Fibroblast of skin of left biceps (primary cell): ENCODE measurements around the gene CPB1.
"Not testable (repeated sequence)": the region's sequence is repeated elsewhere in the genome, so short reads cannot be mapped to it uniquely, and the experiment has no call there.

ENCODE experiments used
- DNase-seq, 2 experiments: peaks; one replicate each; pipeline ENCODE4 v3.0.0-alpha.2; 2013; ENCODE audit warnings: low read depth in 2 of 2

Gene CPB1

GRCh38 chr3:148827585-148827984 lies at the start of gene CPB1:
Gene CPB1 (plus strand): TSS chr3:148827811. CDS start chr3:148827824, 13 bp downstream.
- DNase-seq: no peak

- no peak for DNase-seq
These were observed 48.7 kb upstream of the CPB1 start for GRCh38 chr3:148778926-148779325.

- DNase-seq: not testable (repeated sequence)
These were observed 42.6 kb upstream of the CPB1 start for GRCh38 chr3:148785026-148785425.

- not testable (repeated sequence) for DNase-seq
These were observed 41.5 kb upstream of the CPB1 start for GRCh38 chr3:148786159-148786558.

- DNase-seq: peak in 1 of 2 experiments; percentile 20
These were observed 38.5 kb upstream of the CPB1 start for GRCh38 chr3:148789146-148789545.

- no peak for DNase-seq
These were observed 37.7 kb upstream of the CPB1 start for GRCh38 chr3:148789906-148790305.

GRCh38 chr3:148790370-148790769 lies 37.2 kb upstream of the CPB1 start:
- no peak for DNase-seq

GRCh38 chr3:148790851-148791735 lies 36.5 kb upstream of the CPB1 start:
- no peak for DNase-seq

GRCh38 chr3:148791920-148792319 lies 35.7 kb upstream of the CPB1 start:
- DNase-seq: no peak

- DNase-seq: no peak
These were observed 35.1 kb upstream of the CPB1 start for GRCh38 chr3:148792516-148792915.

GRCh38 chr3:148796799-148797198 lies 30.8 kb upstream of the CPB1 start:
- no peak for DNase-seq

- no peak for DNase-seq
These were observed 29.8 kb upstream of the CPB1 start for GRCh38 chr3:148797795-148798194.

GRCh38 chr3:148800414-148800813 lies 27.2 kb upstream of the CPB1 start:
- DNase-seq: no peak

- DNase-seq: no peak
These were observed 17.8 kb upstream of the CPB1 start for GRCh38 chr3:148809835-148810234.

GRCh38 chr3:148815316-148816110 lies 12.1 kb upstream of the CPB1 start:
- no peak for DNase-seq

GRCh38 chr3:148816427-148816826 lies 11.2 kb upstream of the CPB1 start:
- DNase-seq: no peak

GRCh38 chr3:148816981-148817525 lies 10.6 kb upstream of the CPB1 start:
- no peak for DNase-seq

- DNase-seq: no peak
These were observed 7.0 kb upstream of the CPB1 start for GRCh38 chr3:148820361-148821245.

- no peak for DNase-seq
These were observed 4.6 kb upstream of the CPB1 start for GRCh38 chr3:148823026-148823425.

- no peak for DNase-seq
These were observed 2.1 kb upstream of the CPB1 start for GRCh38 chr3:148825476-148825875.

- no peak for DNase-seq
These were observed 602 bp downstream of the CPB1 start for GRCh38 chr3:148828136-148828690.
